GM12878 (cell line): ENCODE measurements around the gene P4HA2. TPM values are rescaled to one million over a fixed set of nuclear protein-coding genes. Genes with fewer than 3 reads are reported as not detected.

ENCODE experiments used
- ATAC-seq: fragments of 200-7000 bp; cut with Tn5 transposase; 3 replicates; pipeline ENCODE4 v1.9.1; 2020; ENCODE audit warnings: mild to moderate bottlenecking, moderate library complexity
- BruUV-seq: library from RNA; stranded (reverse); fragments of 400-500 nt; replicated peaks from 2 replicates; lab custom pipeline; 2021; lab: Mats Ljungman, UMichigan
- CTCF ChIA-PET: fragments of 300-600 bp; sonication (Branson Sonifier 250); formaldehyde crosslinking; extraction: SDS; loops from one replicate; lab custom pipeline; 2021; ENCODE audit warnings: inconsistent platforms; lab: Yijun Ruan, JAX
- POLR2A ChIA-PET: fragments of 350-600 bp; formaldehyde crosslinking; extraction: SDS; loops from one replicate; lab custom pipeline; 2021; ENCODE audit warnings: inconsistent platforms; lab: Charles Lee
- RAD21 ChIA-PET: fragments of 300-600 bp; sonication (Branson Sonifier 250); formaldehyde crosslinking; loops from one replicate; lab custom pipeline; 2023; ENCODE audit warnings: antibody characterized with exemption; ENCODE audit not compliant: unreplicated experiment; lab: Charles Lee
- SMC1A ChIA-PET: fragments of 300-600 bp; sonication (Branson Sonifier 250); formaldehyde crosslinking; loops from one replicate; lab custom pipeline; 2023; ENCODE audit not compliant: unreplicated experiment, uncharacterized antibody; lab: Charles Lee
- DNase-seq: peaks from one replicate; pipeline ENCODE4 v3.0.0-alpha.2; 2011; ENCODE audit warnings: low read depth, low spot score
- FAIRE-seq: peaks from 3 replicates; lab custom pipeline; 2011; peaks lifted over from hg19 to GRCh38; lab: Jason Lieb, UNC
- H2AFZ ChIP-seq: 2 replicates; pipeline ENCODE4 v1.6.0; 2011; ENCODE audit warnings: low read depth, low read length, control low read depth; ENCODE audit not compliant: control insufficient read depth
- H3K27ac ChIP-seq: 2 replicates; pipeline ENCODE4 v1.5.1; 2011; ENCODE audit warnings: control low read depth; ENCODE audit not compliant: control insufficient read depth, insufficient read depth
- H3K27me3 ChIP-seq, 2 experiments: replicated peaks in 1 of 2; 2 replicates each; pipeline versions ENCODE4 v1.6.0 to v1.6.1; 2011; ENCODE audit warnings: low read length in 1 of 2; ENCODE audit not compliant: control insufficient read depth in 2 of 2, insufficient read depth in 2 of 2
- H3K36me3 ChIP-seq, 2 experiments: 2 replicates each; pipeline ENCODE4 v1.5.1; 2011; ENCODE audit warnings: low read length in 1 of 2; ENCODE audit not compliant: control insufficient read depth in 2 of 2, insufficient read depth in 2 of 2
- H3K4me1 ChIP-seq: 2 replicates; pipeline ENCODE4 v1.6.1; 2011; ENCODE audit warnings: mild to moderate bottlenecking, low read length, moderate library complexity, mixed read lengths; ENCODE audit not compliant: control insufficient read depth, insufficient read depth
- H3K4me2 ChIP-seq: 2 replicates; pipeline ENCODE4 v1.6.0; 2011; ENCODE audit warnings: control low read depth; ENCODE audit not compliant: control insufficient read depth, insufficient read depth
- H3K4me3 ChIP-seq: fragments of 200-600 bp; sonication (generic); 2 replicates; pipeline ENCODE4 v1.5.1; 2016
- H3K79me2 ChIP-seq: 2 replicates; pipeline ENCODE4 v1.6.0; 2011; ENCODE audit warnings: low read length; ENCODE audit not compliant: control insufficient read depth, insufficient read depth
- H3K9ac ChIP-seq: 2 replicates; pipeline ENCODE4 v1.8.0; 2011; ENCODE audit warnings: low read length, control low read depth, mixed read lengths; ENCODE audit not compliant: control insufficient read depth, insufficient read depth
- H3K9me3 ChIP-seq: replicated peaks from 3 replicates; pipeline ENCODE4 v1.5.1; 2011; ENCODE audit warnings: mild to moderate bottlenecking, low read length; ENCODE audit not compliant: control insufficient read depth, insufficient read depth
- H4K20me1 ChIP-seq: 2 replicates; pipeline ENCODE4 v1.6.0; 2011; ENCODE audit not compliant: control insufficient read depth, insufficient read depth
- BCL11A ChIP-seq: IDR thresholded peaks from 2 replicates; pipeline ENCODE4 v1.6.1; 2011; ENCODE audit warnings: low read depth, low read length
- BCL3 ChIP-seq: IDR thresholded peaks from 2 replicates; pipeline ENCODE4 v1.6.1; 2011; ENCODE audit warnings: borderline replicate concordance, low read depth, mild to moderate bottlenecking, moderate library complexity, low read length; ENCODE audit not compliant: insufficient read depth, poor library complexity, severe bottlenecking
- BCLAF1 ChIP-seq: fragments of 450-650 bp; IDR thresholded peaks from 2 replicates; pipeline ENCODE4 v1.6.1; 2017; ENCODE audit warnings: antibody characterized with exemption, mild to moderate bottlenecking, moderate library complexity
- CHD2 ChIP-seq: IDR thresholded peaks from 2 replicates; pipeline ENCODE4 v1.6.1; 2011; ENCODE audit warnings: low read depth, low read length, improper control_type of control experiment, borderline replicate concordance
- EZH2 ChIP-seq: IDR thresholded peaks from 2 replicates; pipeline ENCODE4 v1.6.1; 2012; ENCODE audit warnings: low read depth, mild to moderate bottlenecking, control low read depth, inconsistent platforms, low read length, borderline replicate concordance; ENCODE audit not compliant: control insufficient read depth
- HCFC1 ChIP-seq: fragments of 150-350 bp; IDR thresholded peaks from 2 replicates; pipeline ENCODE4 v1.6.1; 2014; ENCODE audit warnings: low read length
- JUND ChIP-seq: IDR thresholded peaks from 2 replicates; pipeline ENCODE4 v1.6.1; 2012; ENCODE audit warnings: low read depth, mild to moderate bottlenecking, low read length, improper control_type of control experiment, moderate library complexity
- TARDBP ChIP-seq: IDR thresholded peaks from 2 replicates; pipeline ENCODE4 v1.6.1; 2016; ENCODE audit warnings: borderline replicate concordance
- TCF3 ChIP-seq: IDR thresholded peaks from 2 replicates; pipeline ENCODE4 v1.6.1; 2012; ENCODE audit warnings: low read depth, mild to moderate bottlenecking, low read length, borderline replicate concordance; ENCODE audit not compliant: insufficient read depth
- WGBS: methylation state at CpG from one replicate; pipeline ENCODE4 v1.1.6; 2016; ENCODE audit warnings: low lambda C conversion rate; ENCODE audit not compliant: insufficient replicate concordance, insufficient coverage; ENCODE audit errors: missing lambda C conversion rate; 5-methylcytosine and 5-hydroxymethylcytosine counted together
- in situ Hi-C: fragments of 300-500 bp; cut with MboI; formaldehyde crosslinking; loops from 9 replicates; pipeline ENCODE4 v1.14.3; 2018; ENCODE audit warnings: mixed read lengths
- intact Hi-C: fragments of 100-400 bp; cut with micrococcal nuclease; formaldehyde crosslinking; loops from one replicate; pipeline ENCODE4 v1.14.2; 2022; ENCODE audit not compliant: unreplicated experiment
- polyA plus RNA-seq, 11 experiments: library from polyadenylated mRNA; depleted of rRNA in 4 of 11; unstranded in 6 of 11; stranded (reverse) in 5 of 11; fragments of >200 nt; fragmentation: Nextera tagmentation in 4 of 11; fragmentation: Illumina TruSeq in 1 of 11; extraction: Ambion mirVana in 4 of 11; extraction: Trizol in 1 of 11; gene quantifications; 1 replicate in 1 of 11; 2 replicates in 10 of 11; pipeline versions ENCODE4 v1.2.1 to v1.2.3, GENCODE V29; 2011 to 2016; ENCODE audit warnings: inconsistent platforms in 2 of 11, missing spikeins in 2 of 11, low read depth in 1 of 11
- total RNA-seq, 4 experiments: library from RNA; depleted of rRNA in 3 of 4; stranded (reverse); fragments of >200 nt in 3 of 4; fragmentation: Illumina TruSeq in 1 of 4; extraction: Trizol in 1 of 4; gene quantifications; 2 replicates each; pipeline versions ENCODE4 v1.2.1 to v1.2.3, GENCODE V29; 2013 to 2021

Gene P4HA2
- total and polyA plus RNA-seq, 10 of the 15 experiments (the other 5 are each of a cell fraction or from before 2014, with no cell fraction given) = 4.7 to 10.9 (median 7.5) TPM

GRCh38 chr5:132219981-132220380 lies 7.7 kb downstream of the P4HA2 start (continued):
- TF ChIP-seq CHD2 = no peak
- TF ChIP-seq JUND = no peak
- TF ChIP-seq TCF3 = no peak
- TF ChIP-seq TARDBP = no peak
- no peak for TF ChIP-seq BCLAF1
- TF ChIP-seq EZH2 = no peak
- no peak for TF ChIP-seq HCFC1

- in situ Hi-C loops (no loop called here), intact Hi-C loops (no loop called here)
- ATAC-seq (no peak), FAIRE-seq (no peak), DNase-seq (no peak)
- ChIA-PET POLR2A (interaction anchor here (1.1 kb wide), 1 partner anchor 8 kb away, joined by 3 read pairs; no protein-coding TSS in a partner anchor), CTCF (interaction anchor here (1.4 to 2.4 kb wide), 2 partner anchors 9 to 18 kb away, joined by 3 to 6 read pairs; no protein-coding TSS in a partner anchor), RAD21 (no interaction called here), SMC1A (interaction anchor here (3.1 kb wide), 1 partner anchor 12 kb away, joined by 13 read pairs; no protein-coding TSS in a partner anchor)
- no TSS peak for BruUV-seq
- TF ChIP-seq BCL11A (no peak), BCL3 (no peak), TARDBP (no peak)
- 61% methylated on average over 6 of the region's 6 CpGs for WGBS
- H3K27ac ChIP-seq = no peak overlapping the region
- no peaks in the 10 kb centered on the region for H3K9me3 ChIP-seq
- H3K36me3 ChIP-seq = no peaks in the 10 kb centered on the region
- H4K20me1 ChIP-seq = no peaks in the 10 kb centered on the region; the same call in 1 of the 2 replicates
- H3K4me2 ChIP-seq = no peak overlapping the region
- no peak overlapping the region for H3K4me3 ChIP-seq
- no peaks in the 10 kb centered on the region for H3K27me3 ChIP-seq
- no peak overlapping the region for H2AFZ ChIP-seq
- no peak overlapping the region for H3K9ac ChIP-seq
- no peaks in the 10 kb centered on the region for H3K79me2 ChIP-seq
- peaks cover 3% of the 10 kb centered on the region for H3K4me1 ChIP-seq
Observed at GRCh38 chr5:132219289-132219970, 8.2 kb downstream of the P4HA2 start.
